CD4-positive, alpha-beta T cell treated with Interferon gamma for 1 hour (primary cell): ENCODE measurements around the gene RFC4.
A peak's percentile ranks its signal among the peaks of the same experiment; 100 is the strongest.

ENCODE experiments used
- DNase-seq: peaks from one replicate; pipeline ENCODE4 v3.0.0-alpha.2; 2020

Gene RFC4

DNA sequence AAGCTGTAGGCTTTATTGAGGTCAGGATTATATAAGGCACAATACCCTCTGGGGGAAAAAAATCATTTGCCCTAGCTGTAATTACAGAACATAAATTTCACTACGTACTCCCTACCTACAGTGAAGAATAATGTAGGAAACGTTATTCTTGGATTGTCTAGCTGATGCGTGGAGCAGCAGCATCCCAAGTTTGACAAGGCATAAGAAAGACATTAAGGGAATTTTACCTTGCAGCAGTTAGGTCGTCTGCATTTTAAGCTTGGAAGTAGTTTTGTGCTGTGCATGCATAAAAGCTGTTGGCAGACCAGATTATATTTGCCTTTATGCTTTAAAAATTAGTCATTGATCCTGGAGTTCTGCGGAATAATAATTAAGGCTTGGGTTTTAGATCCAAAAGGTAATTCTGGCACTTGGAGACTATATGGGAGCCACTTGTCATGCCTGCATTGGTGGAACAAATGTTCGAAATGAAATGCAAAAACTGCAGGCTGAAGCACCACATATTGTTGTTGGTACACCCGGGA is 20.7 kb downstream of the RFC4 start:
- DNase-seq = no peak

GRCh38 chr3:186784820-186785494 is 21.3 kb downstream of the RFC4 start:
- no peak for DNase-seq

DNA sequence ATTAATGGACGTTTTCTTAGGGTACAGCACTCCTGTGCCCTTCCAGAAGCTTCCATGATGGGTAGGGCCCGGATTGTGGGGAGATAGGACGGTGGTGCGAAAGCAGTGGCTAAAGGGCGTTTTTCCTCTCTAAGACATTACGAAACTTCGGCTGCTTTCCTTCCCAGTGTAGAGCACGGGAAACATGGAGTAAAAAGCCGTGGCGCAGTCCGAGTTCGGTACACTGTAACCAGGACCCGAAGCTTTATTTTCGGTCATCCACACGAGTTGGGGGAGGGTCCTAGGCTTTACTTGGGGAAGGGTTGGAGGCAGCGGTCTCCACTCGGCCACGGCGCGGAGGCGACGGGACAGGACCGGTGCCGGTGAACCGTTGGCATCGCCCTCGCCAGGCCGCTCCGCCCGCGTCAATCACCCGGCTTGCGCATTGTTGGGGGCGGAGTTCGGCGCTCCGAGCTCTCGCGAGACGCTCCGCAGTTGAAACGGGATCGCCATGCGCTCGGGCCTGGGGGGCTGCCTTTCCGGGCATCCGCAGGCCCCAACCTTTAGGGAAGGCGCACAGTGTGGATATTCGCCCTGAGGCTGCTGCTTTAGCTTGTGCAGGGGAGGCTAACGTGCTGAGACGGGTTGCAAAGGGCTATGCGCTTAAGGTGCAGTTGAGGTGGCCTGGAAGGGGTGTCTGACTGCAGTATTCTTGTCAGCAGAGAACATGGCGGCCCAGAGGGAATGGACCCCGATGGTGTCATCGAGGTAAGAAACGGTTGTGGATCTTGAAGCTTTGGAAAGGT is 22.4 kb downstream of the RFC4 start:
- peak; percentile 81 for DNase-seq

DNA sequence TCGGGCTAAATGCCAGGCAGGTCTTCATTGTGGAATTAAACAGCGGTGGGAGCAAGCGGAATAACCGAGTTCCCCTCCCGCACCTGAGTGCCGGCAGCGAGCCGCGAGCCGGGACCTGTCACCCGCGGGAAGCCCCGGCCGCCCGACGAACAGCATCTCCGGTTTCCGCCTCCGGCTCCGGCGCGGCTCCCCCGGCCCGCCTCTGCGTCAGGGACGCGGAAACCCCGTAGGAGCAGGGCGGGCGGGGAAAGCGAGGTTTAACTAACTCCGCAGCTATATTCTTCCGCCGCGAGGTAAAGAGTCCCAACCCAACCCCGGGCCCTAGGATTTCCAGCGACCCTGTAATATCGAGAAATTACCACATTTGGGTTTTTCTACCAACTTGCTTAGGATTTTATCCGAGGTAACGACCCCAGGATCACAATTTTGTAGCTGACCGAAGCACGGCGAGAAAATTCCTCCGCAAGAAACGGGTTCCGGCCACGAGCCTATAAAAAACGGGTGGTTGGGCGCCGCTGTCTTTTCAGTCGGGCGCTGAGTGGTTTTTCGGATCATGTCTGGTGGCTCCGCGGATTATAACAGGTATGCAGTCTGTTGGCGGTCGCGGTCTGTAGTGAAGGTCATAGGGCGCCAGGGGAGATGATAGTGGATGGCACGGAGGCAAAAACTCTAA is 23.1 kb downstream of the RFC4 start, which contains the start of gene EIF4A2:
EIF4A2 (plus strand) TSS at position 520 of the 673 bp plus-strand sequence; CDS start at position 554, 34 bp downstream.
- peak; percentile 90 for DNase-seq

- DNase-seq = no peak
These were observed 23.7 kb downstream of the RFC4 start for GRCh38 chr3:186782542-186783057.

DNA sequence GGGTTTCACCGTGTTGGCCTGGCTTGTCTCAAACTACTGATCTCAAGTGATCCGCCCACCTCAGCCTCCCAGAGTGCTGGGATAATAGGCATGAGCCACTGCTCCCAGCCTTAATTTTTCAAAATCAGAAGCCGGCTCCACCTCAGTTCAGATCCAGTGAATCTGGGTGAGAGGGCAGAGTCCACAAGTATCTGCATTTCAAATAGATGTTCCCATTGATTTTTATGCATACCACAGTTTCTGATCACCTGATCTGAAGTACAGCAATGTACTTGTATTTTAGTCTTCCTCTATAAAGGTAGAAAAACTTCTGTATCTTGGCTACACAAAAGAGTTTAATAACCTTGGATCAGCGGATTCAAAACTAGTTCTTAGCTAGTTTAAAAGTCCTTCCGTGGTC is 27.1 kb downstream of the RFC4 start:
- no peak for DNase-seq

- DNase-seq = no peak
These were observed 30.3 kb downstream of the RFC4 start for GRCh38 chr3:186775999-186776398.

GRCh38 chr3:186772701-186773417 is 33.4 kb downstream of the RFC4 start:
- peak; percentile 67 for DNase-seq

GRCh38 chr3:186772281-186772694 is 34.0 kb downstream of the RFC4 start:
- no peak for DNase-seq

DNA sequence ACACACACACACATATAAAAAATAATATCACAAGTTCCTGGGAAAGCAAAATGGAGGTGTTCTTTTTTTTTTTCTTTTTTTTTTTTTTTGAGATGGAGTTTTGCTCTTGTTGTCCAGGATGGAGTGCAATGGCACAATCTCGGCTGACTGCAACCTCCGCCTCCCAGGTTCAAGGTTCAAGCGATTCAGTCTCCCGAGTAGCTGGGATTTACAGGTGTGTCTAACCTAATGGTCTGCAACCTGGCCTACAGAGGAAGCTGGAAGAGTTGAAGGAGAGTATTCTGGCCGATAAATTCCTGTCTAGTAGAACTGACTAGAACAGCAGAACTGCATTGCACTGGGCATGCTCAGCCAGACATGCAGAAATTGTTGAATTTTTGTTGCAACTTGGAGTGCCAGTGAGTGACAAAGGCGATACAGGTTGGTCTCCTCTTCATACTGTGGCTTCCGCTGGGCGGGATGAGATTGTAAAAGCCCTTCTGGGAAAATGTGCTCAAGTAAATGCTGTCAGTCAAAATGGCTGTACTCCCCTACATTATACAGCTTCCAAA is 45.3 kb downstream of the RFC4 start:
- DNase-seq = no peak

- no peak for DNase-seq
These were observed 46.0 kb downstream of the RFC4 start for GRCh38 chr3:186760141-186760833.

DNA sequence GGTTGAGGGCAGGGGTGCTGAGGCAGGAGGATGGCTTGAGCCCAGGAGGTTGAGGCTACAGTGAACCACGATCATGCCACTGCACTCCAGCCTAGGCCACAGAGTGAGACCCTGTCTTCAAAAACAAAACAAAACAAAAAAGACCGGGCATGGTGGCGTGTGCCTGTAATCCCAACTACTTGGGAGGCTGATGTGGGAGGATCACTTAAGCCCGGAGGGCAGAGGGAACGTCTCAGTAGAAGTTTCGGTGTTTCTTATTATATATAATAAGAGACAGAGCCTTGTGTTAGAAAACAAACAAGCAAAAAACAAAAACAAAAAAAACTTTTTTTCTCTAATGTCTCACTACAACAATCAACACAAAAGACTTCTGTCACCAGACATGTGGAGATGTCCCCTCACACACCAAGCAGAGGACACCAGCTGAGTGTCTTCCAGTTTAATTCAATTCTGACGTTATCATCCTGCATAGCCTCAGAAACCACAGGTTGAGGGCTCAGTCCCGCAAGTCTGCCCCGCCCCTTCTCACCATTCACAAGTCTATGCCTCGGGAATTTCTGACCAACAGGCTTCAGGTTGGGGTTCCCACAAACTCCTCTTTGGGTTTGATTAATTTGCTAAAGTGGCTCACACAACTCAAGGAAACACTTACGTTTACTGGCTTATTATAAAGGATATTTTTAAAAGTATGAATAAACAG is 46.9 kb downstream of the RFC4 start:
- no peak for DNase-seq

GRCh38 chr3:186757686-186758220 is 48.5 kb downstream of the RFC4 start:
- DNase-seq = no peak

GRCh38 chr3:186757214-186757613 is 49.1 kb downstream of the RFC4 start:
- no peak for DNase-seq

- no peak for DNase-seq
These were observed 51.4 kb downstream of the RFC4 start for GRCh38 chr3:186754871-186755270.

GRCh38 chr3:186754006-186754405 is 52.3 kb downstream of the RFC4 start:
- no peak for DNase-seq

- no peak for DNase-seq
These were observed 54.8 kb downstream of the RFC4 start for GRCh38 chr3:186751480-186751879.

- DNase-seq = no peak
These were observed 56.0 kb downstream of the RFC4 start for GRCh38 chr3:186750316-186750715.

DNA sequence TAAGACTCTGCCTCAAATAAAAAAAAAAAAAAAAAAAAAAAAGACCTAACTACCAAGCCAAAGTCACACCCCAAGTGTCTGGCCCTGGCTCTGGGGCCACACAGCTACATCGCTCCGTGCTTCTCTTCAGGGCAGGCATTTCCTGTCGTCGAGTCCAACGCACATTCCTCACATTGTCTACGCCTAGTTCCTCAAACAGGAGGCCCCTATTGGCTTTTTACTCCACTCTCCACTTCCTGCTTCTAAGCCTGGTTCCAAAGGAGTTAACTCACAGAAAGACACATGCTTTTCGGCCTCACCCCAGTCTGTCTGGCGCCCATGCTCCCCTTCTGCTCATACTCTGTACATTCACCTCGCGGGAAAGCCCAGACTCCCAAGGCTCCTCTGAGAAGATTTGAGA is 60.3 kb downstream of the RFC4 start:
- peak; percentile 41 for DNase-seq

GRCh38 chr3:186743666-186744065 is 62.6 kb downstream of the RFC4 start:
- DNase-seq = no peak
